HepG2 (cell line): Measurements from ENCODE around the gene CD177. TPM values are rescaled to one million over a fixed set of nuclear protein-coding genes. Genes with fewer than 3 reads are reported as not detected.

Source experiments
- ATAC-seq: fragments of 200-7000 bp; cut with Tn5 transposase; 3 replicates; pipeline ENCODE4 v1.9.1; 2020; ENCODE audit warnings: mild to moderate bottlenecking, moderate library complexity
- BruUV-seq: library from RNA; stranded (reverse); fragments of 400-500 nt; replicated peaks from 2 replicates; lab custom pipeline; 2021; lab: Mats Ljungman, UMichigan
- CTCF ChIA-PET: fragments of 300-600 bp; formaldehyde crosslinking; extraction: SDS; loops from one replicate; lab custom pipeline; 2021; ENCODE audit warnings: low total read pairs, inconsistent platforms, low intra/inter-chr PET ratio; lab: Yijun Ruan, JAX
- POLR2A ChIA-PET: fragments of 350-600 bp; sonication (Branson Sonifier 250); formaldehyde crosslinking; loops from one replicate; lab custom pipeline; 2020; ENCODE audit warnings: antibody characterized with exemption, inconsistent platforms; lab: Yijun Ruan, JAX
- DNase-seq: peaks from one replicate; pipeline ENCODE4 v3.0.0-alpha.2; 2015; ENCODE audit warnings: low spot score
- FAIRE-seq: peaks from 3 replicates; lab custom pipeline; 2011; peaks lifted over from hg19 to GRCh38; lab: Jason Lieb, UNC
- H2AFZ ChIP-seq: one replicate; pipeline ENCODE4 v1.6.1; 2011; ENCODE audit warnings: low read length, inconsistent platforms
- H3K27ac ChIP-seq: fragments of 300-600 bp; 3 replicates; pipeline ENCODE4 v1.8.0; 2011; ENCODE audit warnings: mixed run types, mild to moderate bottlenecking, mixed read lengths, low read length, inconsistent platforms; ENCODE audit not compliant: insufficient read depth; ENCODE audit errors: extremely low read length
- H3K27me3 ChIP-seq, 2 experiments: fragments of 200-600 bp in 1 of 2; 2 replicates in 1 of 2; 3 replicates in 1 of 2; pipeline versions ENCODE4 v1.6.0 to v1.8.0; 2011; ENCODE audit warnings: low read length in 2 of 2, mild to moderate bottlenecking in 2 of 2, moderate library complexity in 2 of 2, inconsistent platforms in 1 of 2; ENCODE audit not compliant: insufficient read depth in 2 of 2, control insufficient read depth in 1 of 2
- H3K36me3 ChIP-seq, 2 experiments: fragments of 200-600 bp in 1 of 2; replicated peaks in 1 of 2; 2 replicates in 1 of 2; 3 replicates in 1 of 2; pipeline versions ENCODE4 v1.5.1 to v1.8.0; 2011; ENCODE audit warnings: low read length in 2 of 2, inconsistent platforms in 1 of 2; ENCODE audit not compliant: insufficient read depth in 2 of 2, control insufficient read depth in 1 of 2
- H3K4me1 ChIP-seq: 2 replicates; pipeline ENCODE4 v1.5.1; 2012; ENCODE audit warnings: low read length, inconsistent platforms; ENCODE audit not compliant: insufficient read depth
- H3K4me2 ChIP-seq: 2 replicates; pipeline ENCODE4 v1.6.0; 2011; ENCODE audit warnings: low read depth, low read length, inconsistent platforms
- H3K4me3 ChIP-seq, 3 experiments: fragments of 200-600 bp in 1 of 3; sonication (generic), shearing (Covaris generic) in 1 of 3; replicated peaks in 1 of 3; 2 replicates each; pipeline ENCODE4 v1.5.1; 2011 to 2016; ENCODE audit warnings: low read length in 3 of 3, inconsistent platforms in 2 of 3, low read depth in 2 of 3, mild to moderate bottlenecking in 2 of 3, control low read depth in 1 of 3, mixed read lengths in 1 of 3; ENCODE audit not compliant: insufficient read depth in 1 of 3
- H3K79me2 ChIP-seq: one replicate; pipeline ENCODE4 v1.6.1; 2011; ENCODE audit warnings: low read length, inconsistent platforms; ENCODE audit not compliant: insufficient read depth
- H3K9ac ChIP-seq: 2 replicates; pipeline ENCODE4 v1.6.0; 2011; ENCODE audit warnings: mild to moderate bottlenecking, low read depth, low read length, inconsistent platforms; ENCODE audit not compliant: insufficient read depth
- H3K9me3 ChIP-seq: 2 replicates; pipeline ENCODE4 v1.5.1; 2012; ENCODE audit warnings: mild to moderate bottlenecking, low read length
- H4K20me1 ChIP-seq: 2 replicates; pipeline ENCODE4 v1.6.0; 2011; ENCODE audit warnings: inconsistent platforms, mild to moderate bottlenecking, low read length, moderate library complexity; ENCODE audit not compliant: insufficient read depth
- FOSL1 ChIP-seq: sonication (generic); formaldehyde crosslinking; IDR thresholded peaks from 2 replicates; pipeline ENCODE4 v1.9.0; 2021; ENCODE audit warnings: missing genetic modification reagents, borderline replicate concordance
- GPN1 ChIP-seq: sonication (generic); formaldehyde crosslinking; IDR thresholded peaks from 2 replicates; pipeline ENCODE4 v1.5.1; 2020; ENCODE audit warnings: missing genetic modification reagents, borderline replicate concordance
- JARID2 ChIP-seq: sonication (generic); formaldehyde crosslinking; IDR thresholded peaks from 2 replicates; pipeline ENCODE4 v1.8.1; 2023; ENCODE audit warnings: missing genetic modification reagents, inconsistent platforms; ENCODE audit not compliant: insufficient replicate concordance
- MAFK ChIP-seq, 2 experiments: IDR thresholded peaks in 1 of 2; conservative IDR thresholded peaks in 1 of 2; 2 replicates each; pipeline ENCODE4 v1.6.1; 2011; ENCODE audit warnings: improper control_type of control experiment in 2 of 2, low read length in 2 of 2
- PHF5A ChIP-seq: IDR thresholded peaks from one replicate; pipeline ENCODE4 v1.6.1; 2018; ENCODE audit warnings: low read depth, missing genetic modification reagents; ENCODE audit not compliant: unreplicated experiment
- RARA ChIP-seq: IDR thresholded peaks from 2 replicates; pipeline ENCODE4 v1.6.1; 2016; ENCODE audit warnings: missing genetic modification reagents, missing compliant biosample characterization
- SRSF1 ChIP-seq: fragments of 200-400 bp; formaldehyde crosslinking; optimal IDR thresholded peaks from 2 replicates; pipeline ENCODE3; 2017; ENCODE audit warnings: mild to moderate bottlenecking, low read depth, low read length, moderate library complexity
- SRY ChIP-seq: sonication (generic); formaldehyde crosslinking; IDR thresholded peaks from 2 replicates; pipeline ENCODE4 v1.8.0; 2022; ENCODE audit warnings: mild to moderate bottlenecking, missing genetic modification reagents
- TFDP1 ChIP-seq: IDR thresholded peaks from 2 replicates; pipeline ENCODE4 v1.6.1; 2016; ENCODE audit warnings: missing compliant biosample characterization, missing genetic modification reagents, borderline replicate concordance
- ZC3H13 ChIP-seq: sonication (generic); formaldehyde crosslinking; IDR thresholded peaks from 2 replicates; pipeline ENCODE4 v1.8.1; 2023; ENCODE audit warnings: mild to moderate bottlenecking, missing genetic modification reagents, moderate library complexity
- ZNF264 ChIP-seq: sonication (generic); formaldehyde crosslinking; IDR thresholded peaks from 2 replicates; pipeline ENCODE4 v1.4.0; 2020; ENCODE audit warnings: missing genetic modification reagents
- ZNF670 ChIP-seq: sonication (generic); formaldehyde crosslinking; IDR thresholded peaks from 2 replicates; pipeline ENCODE4 v1.8.0; 2022; ENCODE audit warnings: mild to moderate bottlenecking, missing genetic modification reagents, borderline replicate concordance
- ZNF7 ChIP-seq: IDR thresholded peaks from 2 replicates; pipeline ENCODE4 v1.6.1; 2016; ENCODE audit warnings: missing biosample characterization, missing genetic modification reagents
- WGBS: methylation state at CpG from one replicate; pipeline ENCODE4 v1.1.6; 2017; ENCODE audit warnings: low lambda C conversion rate; 5-methylcytosine and 5-hydroxymethylcytosine counted together
- in situ Hi-C: cut with HindIII; loops from 2 replicates; pipeline ENCODE4 v1.10.0; 2017; ENCODE audit warnings: low pct_unique_long_range_greater_than_20kb; ENCODE audit not compliant: extremely low pct_ligation_motif_present
- intact Hi-C: fragments of 100-400 bp; cut with micrococcal nuclease; formaldehyde crosslinking; loops from one replicate; pipeline ENCODE4 v1.10.0; 2022; ENCODE audit not compliant: unreplicated experiment
- polyA plus RNA-seq, 8 experiments: library from polyadenylated mRNA; depleted of rRNA in 3 of 8; stranded (reverse) in 7 of 8; unstranded in 1 of 8; fragments of >200 nt; fragmentation: Illumina TruSeq in 4 of 8; extraction: Trizol in 4 of 8; gene quantifications; 2 replicates each; pipeline versions ENCODE4 v1.2.1 to v1.2.3, GENCODE V29; 2011 to 2016; ENCODE audit warnings: low read depth in 4 of 8, missing spikeins in 1 of 8, mixed read lengths in 1 of 8; ENCODE audit not compliant: insufficient read depth in 1 of 8
- total RNA-seq, 5 experiments: library from RNA; depleted of rRNA; stranded (reverse); fragments of >200 nt; fragmentation: Illumina TruSeq; extraction: Trizol; gene quantifications; 2 replicates each; pipeline ENCODE4 v1.2.3, GENCODE V29; 2016; ENCODE audit warnings: low read depth in 1 of 5
- TF ChIP-seq, protein P1 (sequence below): sonication (generic); formaldehyde crosslinking; IDR thresholded peaks from 2 replicates; pipeline ENCODE4 v1.4.0; 2020; ENCODE audit warnings: missing genetic modification reagents
- TF ChIP-seq, protein P2 (sequence below): sonication (generic); formaldehyde crosslinking; IDR thresholded peaks from 2 replicates; pipeline ENCODE4 v1.4.0; 2020; ENCODE audit warnings: missing genetic modification reagents

Gene CD177
- total and polyA plus RNA-seq, 2 of the 13 experiments (the other 11 are each of a cell fraction or from before 2014, with no cell fraction given) = not detected

DNA sequence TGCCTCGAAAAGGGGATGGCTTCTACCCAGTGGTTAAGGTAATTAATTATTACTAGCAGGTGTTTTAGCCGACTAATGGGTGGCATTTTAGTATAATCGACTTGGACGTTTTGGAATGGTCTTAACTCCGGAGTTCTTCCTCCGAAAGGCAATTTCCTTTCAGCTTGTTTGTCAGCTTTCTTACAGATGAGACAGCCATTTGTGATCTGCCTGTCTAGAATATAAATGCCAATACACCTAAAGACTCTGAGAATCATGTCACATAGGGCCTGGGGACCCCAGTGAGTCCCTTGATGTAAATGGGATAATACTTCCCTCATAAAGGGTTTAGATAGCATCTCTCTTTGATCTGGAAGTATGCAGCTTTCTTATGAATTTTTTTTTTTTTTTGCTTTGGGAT lies 42.2 kb upstream of the CD177 start:
- intact Hi-C loops = no loop called here
- Histone ChIP-seq H3K79me2 (no peaks in the 10 kb centered on the region), H3K4me1 (no peaks in the 10 kb centered on the region), H3K9me3 (no peaks in the 10 kb centered on the region), H3K4me2 (no peak overlapping the region), H3K36me3 (no peaks in the 10 kb centered on the region), H4K20me1 (no peaks in the 10 kb centered on the region), H3K27me3 (no peaks in the 10 kb centered on the region), H3K4me3 (no peak overlapping the region), H3K9ac (no peak overlapping the region), H3K27ac (no peak overlapping the region), H2AFZ (no peak overlapping the region)
- no peak for ATAC-seq
- POLR2A ChIA-PET = no interaction called here
- CTCF ChIA-PET = no interaction called here
- BruUV-seq = no TSS peak
- no peak for DNase-seq
- in situ Hi-C loops = loop anchor here (25.0 kb wide), 1 partner anchor 199 kb away; no protein-coding TSS in a partner anchor
- 17% methylated on average over 6 of the region's 6 CpGs for WGBS
- TF ChIP-seq MAFK (conservative IDR thresholded peaks at IDR 0.05 in 1 of 2, IDR thresholded peaks at IDR 0.05 in 1 of 2; ENCODE audit: low read length in 2 of 2) (no peak), FOSL1 (CRISPR knock-in tag) (no peak), RARA (CRISPR knock-in tag) (no peak), JARID2 (CRISPR knock-in tag) (no peak), ZNF264 (CRISPR knock-in tag) (no peak), ZNF7 (CRISPR knock-in tag) (no peak), SRSF1 (no peak), SRY (CRISPR knock-in tag) (no peak), TFDP1 (CRISPR knock-in tag) (no peak), PHF5A (CRISPR knock-in tag) (no peak), GPN1 (no peak), ZNF670 (no peak), ZC3H13 (CRISPR knock-in tag) (no peak)
- TF ChIP-seq, protein P1, sequence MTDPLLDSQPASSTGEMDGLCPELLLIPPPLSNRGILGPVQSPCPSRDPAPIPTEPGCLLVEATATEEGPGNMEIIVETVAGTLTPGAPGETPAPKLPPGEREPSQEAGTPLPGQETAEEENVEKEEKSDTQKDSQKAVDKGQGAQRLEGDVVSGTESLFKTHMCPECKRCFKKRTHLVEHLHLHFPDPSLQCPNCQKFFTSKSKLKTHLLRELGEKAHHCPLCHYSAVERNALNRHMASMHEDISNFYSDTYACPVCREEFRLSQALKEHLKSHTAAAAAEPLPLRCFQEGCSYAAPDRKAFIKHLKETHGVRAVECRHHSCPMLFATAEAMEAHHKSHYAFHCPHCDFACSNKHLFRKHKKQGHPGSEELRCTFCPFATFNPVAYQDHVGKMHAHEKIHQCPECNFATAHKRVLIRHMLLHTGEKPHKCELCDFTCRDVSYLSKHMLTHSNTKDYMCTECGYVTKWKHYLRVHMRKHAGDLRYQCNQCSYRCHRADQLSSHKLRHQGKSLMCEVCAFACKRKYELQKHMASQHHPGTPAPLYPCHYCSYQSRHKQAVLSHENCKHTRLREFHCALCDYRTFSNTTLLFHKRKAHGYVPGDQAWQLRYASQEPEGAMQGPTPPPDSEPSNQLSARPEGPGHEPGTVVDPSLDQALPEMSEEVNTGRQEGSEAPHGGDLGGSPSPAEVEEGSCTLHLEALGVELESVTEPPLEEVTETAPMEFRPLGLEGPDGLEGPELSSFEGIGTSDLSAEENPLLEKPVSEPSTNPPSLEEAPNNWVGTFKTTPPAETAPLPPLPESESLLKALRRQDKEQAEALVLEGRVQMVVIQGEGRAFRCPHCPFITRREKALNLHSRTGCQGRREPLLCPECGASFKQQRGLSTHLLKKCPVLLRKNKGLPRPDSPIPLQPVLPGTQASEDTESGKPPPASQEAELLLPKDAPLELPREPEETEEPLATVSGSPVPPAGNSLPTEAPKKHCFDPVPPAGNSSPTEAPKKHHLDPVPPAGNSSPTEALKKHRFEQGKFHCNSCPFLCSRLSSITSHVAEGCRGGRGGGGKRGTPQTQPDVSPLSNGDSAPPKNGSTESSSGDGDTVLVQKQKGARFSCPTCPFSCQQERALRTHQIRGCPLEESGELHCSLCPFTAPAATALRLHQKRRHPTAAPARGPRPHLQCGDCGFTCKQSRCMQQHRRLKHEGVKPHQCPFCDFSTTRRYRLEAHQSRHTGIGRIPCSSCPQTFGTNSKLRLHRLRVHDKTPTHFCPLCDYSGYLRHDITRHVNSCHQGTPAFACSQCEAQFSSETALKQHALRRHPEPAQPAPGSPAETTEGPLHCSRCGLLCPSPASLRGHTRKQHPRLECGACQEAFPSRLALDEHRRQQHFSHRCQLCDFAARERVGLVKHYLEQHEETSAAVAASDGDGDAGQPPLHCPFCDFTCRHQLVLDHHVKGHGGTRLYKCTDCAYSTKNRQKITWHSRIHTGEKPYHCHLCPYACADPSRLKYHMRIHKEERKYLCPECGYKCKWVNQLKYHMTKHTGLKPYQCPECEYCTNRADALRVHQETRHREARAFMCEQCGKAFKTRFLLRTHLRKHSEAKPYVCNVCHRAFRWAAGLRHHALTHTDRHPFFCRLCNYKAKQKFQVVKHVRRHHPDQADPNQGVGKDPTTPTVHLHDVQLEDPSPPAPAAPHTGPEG (CRISPR knock-in tag) = no peak
- TF ChIP-seq, protein P2, sequence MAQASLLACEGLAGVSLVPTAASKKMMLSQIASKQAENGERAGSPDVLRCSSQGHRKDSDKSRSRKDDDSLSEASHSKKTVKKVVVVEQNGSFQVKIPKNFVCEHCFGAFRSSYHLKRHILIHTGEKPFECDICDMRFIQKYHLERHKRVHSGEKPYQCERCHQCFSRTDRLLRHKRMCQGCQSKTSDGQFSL (CRISPR knock-in tag) = no peak
- FAIRE-seq = no peak
